Measurements from ENCODE around the gene TCF25.

GRCh38 chr16:89887243-89887642, 13.9 kb downstream of the TCF25 start:
- no peak for TF ChIP-seq CTCF (conservative IDR thresholded peaks at IDR 0.05 in 1 of 2, IDR thresholded peaks at IDR 0.05 in 1 of 2; ENCODE audit: low read depth in 1 of 2, low read length in 2 of 2)
- no peak for TF ChIP-seq EZH2 (IDR thresholded peaks at IDR 0.05; ENCODE audit: low read length, missing control alignments)
